Lower lobe of right lung (tissue), 2 donors: ENCODE measurements around the gene PPP1CB. TPM values are rescaled to one million over a fixed set of nuclear protein-coding genes. Genes with fewer than 3 reads are reported as not detected.

Experiments
- ATAC-seq, 2 donors: fragments of 200-7000 bp; cut with Tn5 transposase; one replicate each; pipeline ENCODE4 v1.9.1; 2020 to 2022; ENCODE audit warnings: mild to moderate bottlenecking in 2 of 2, moderate library complexity in 2 of 2
- DNase-seq: peaks from one replicate; pipeline ENCODE4 v3.0.0-alpha.2; 2020
- H3K27ac ChIP-seq: fragments of 200-600 bp; one replicate; pipeline ENCODE4 v1.8.0; 2022
- H3K27me3 ChIP-seq: fragments of 200-600 bp; one replicate; pipeline ENCODE4 v1.8.0; 2022; ENCODE audit warnings: low read depth
- H3K36me3 ChIP-seq: fragments of 200-600 bp; one replicate; pipeline ENCODE4 v1.8.0; 2022; ENCODE audit warnings: mild to moderate bottlenecking
- H3K4me1 ChIP-seq: fragments of 200-600 bp; one replicate; pipeline ENCODE4 v1.8.0; 2022
- H3K4me3 ChIP-seq: fragments of 200-600 bp; one replicate; pipeline ENCODE4 v1.8.0; 2022; ENCODE audit warnings: mild to moderate bottlenecking
- H3K9me3 ChIP-seq: fragments of 200-600 bp; one replicate; pipeline ENCODE4 v1.8.0; 2022
- CTCF ChIP-seq: fragments of 200-600 bp; IDR thresholded peaks from one replicate; pipeline ENCODE4 v1.8.0; 2022; ENCODE audit warnings: antibody characterized with exemption, mild to moderate bottlenecking
- intact Hi-C: fragments of 100-400 bp; cut with DNase I; formaldehyde crosslinking; loops from one replicate; pipeline ENCODE4 v1.11.0; 2022
- total RNA-seq: library from RNA; stranded (reverse); fragmentation: NEBNext Ultra II Directional; extraction: Animal tissue kit (Norgen Biotek cat#: 25700); gene quantifications from one replicate; pipeline ENCODE4 v1.2.1, GENCODE V29; 2021
- donor health status: DM: no; HTN: yes; CAD: no; lungs with severe emphysema.

Gene PPP1CB
- total RNA-seq, 1 donor from 2014 or later: 233 TPM

- peak overlapping the region; percentile 96 for H3K27ac ChIP-seq
- peaks cover 58% of the 10 kb centered on the region for H3K4me1 ChIP-seq
- H3K36me3 ChIP-seq: no peaks in the 10 kb centered on the region
- H3K9me3 ChIP-seq: no peaks in the 10 kb centered on the region
- no peaks in the 10 kb centered on the region for H3K27me3 ChIP-seq
- peak overlapping the region; percentile 80 for H3K4me3 ChIP-seq
- ATAC-seq (no peak), DNase-seq (no peak)
- no peak for TF ChIP-seq CTCF
- intact Hi-C loops: loop anchor here (10.0 kb wide), 1 partner anchor 158 kb away; no protein-coding TSS in a partner anchor
Measured at GRCh38 chr2:28752631-28753376, 1.2 kb downstream of the PPP1CB start.

- no peak for TF ChIP-seq CTCF
- DNase-seq (no peak), ATAC-seq (no peak)
- intact Hi-C loops: loop anchor here (10.0 kb wide), 1 partner anchor 160 kb away; no protein-coding TSS in a partner anchor
- H3K9me3 ChIP-seq: no peaks in the 10 kb centered on the region
- H3K36me3 ChIP-seq: peaks cover 11% of the 10 kb centered on the region
- no peaks in the 10 kb centered on the region for H3K27me3 ChIP-seq
- peaks cover 70% of the 10 kb centered on the region for H3K4me1 ChIP-seq
- peak overlapping the region; percentile 80 for H3K4me3 ChIP-seq
- H3K27ac ChIP-seq: no peak overlapping the region
Measured at GRCh38 chr2:28754321-28754720, 2.7 kb downstream of the PPP1CB start.

GRCh38 chr2:28755421-28755820, 3.8 kb downstream of the PPP1CB start:
- no peaks in the 10 kb centered on the region for H3K9me3 ChIP-seq
- H3K36me3 ChIP-seq: peaks cover 22% of the 10 kb centered on the region
- no peak for DNase-seq
- no peak for TF ChIP-seq CTCF
- ATAC-seq: no peak
- peak overlapping the region; percentile 80 for H3K4me3 ChIP-seq
- intact Hi-C loops: loop anchor here (10.0 kb wide), 1 partner anchor 161 kb away; no protein-coding TSS in a partner anchor
- no peak overlapping the region for H3K27ac ChIP-seq
- H3K4me1 ChIP-seq: peaks cover 68% of the 10 kb centered on the region
- H3K27me3 ChIP-seq: no peaks in the 10 kb centered on the region

GRCh38 chr2:28758459-28758858, 6.8 kb downstream of the PPP1CB start:
- TF ChIP-seq CTCF: no peak
- no peak overlapping the region for H3K27ac ChIP-seq
- DNase-seq (no peak), ATAC-seq (peak in 1 of 2 donors; percentile 20)
- peaks cover 80% of the 10 kb centered on the region for H3K4me1 ChIP-seq
- peaks cover 33% of the 10 kb centered on the region for H3K36me3 ChIP-seq
- no peaks in the 10 kb centered on the region for H3K27me3 ChIP-seq
- H3K9me3 ChIP-seq: no peaks in the 10 kb centered on the region
- H3K4me3 ChIP-seq: no peak overlapping the region
- intact Hi-C loops: loop anchor here (10.0 kb wide), 1 partner anchor 164 kb away; no protein-coding TSS in a partner anchor

- DNase-seq (no peak), ATAC-seq (no peak)
- H3K27me3 ChIP-seq: no peaks in the 10 kb centered on the region
- peaks cover 33% of the 10 kb centered on the region for H3K36me3 ChIP-seq
- intact Hi-C loops: no loop called here
- TF ChIP-seq CTCF: no peak
- no peak overlapping the region for H3K27ac ChIP-seq
- no peaks in the 10 kb centered on the region for H3K9me3 ChIP-seq
- peaks cover 70% of the 10 kb centered on the region for H3K4me1 ChIP-seq
- H3K4me3 ChIP-seq: no peak overlapping the region
Measured at GRCh38 chr2:28761420-28761819, 9.8 kb downstream of the PPP1CB start.
